Breast epithelium (tissue), 3 donors: ENCODE data around the gene PHRF1.

Source experiments
- CTCF ChIP-seq, 3 donors: fragments of 450-650 bp; IDR thresholded peaks; one replicate each; pipeline ENCODE4 v1.5.1; 2016 to 2017; ENCODE audit warnings: antibody characterized with exemption in 3 of 3, mild to moderate bottlenecking in 3 of 3, moderate library complexity in 3 of 3
- POLR2AphosphoS5 ChIP-seq, 3 donors: sonication (generic); formaldehyde crosslinking; IDR thresholded peaks; one replicate each; pipeline ENCODE4 v1.6.1; 2017; ENCODE audit warnings: antibody characterized with exemption in 3 of 3

DNA sequence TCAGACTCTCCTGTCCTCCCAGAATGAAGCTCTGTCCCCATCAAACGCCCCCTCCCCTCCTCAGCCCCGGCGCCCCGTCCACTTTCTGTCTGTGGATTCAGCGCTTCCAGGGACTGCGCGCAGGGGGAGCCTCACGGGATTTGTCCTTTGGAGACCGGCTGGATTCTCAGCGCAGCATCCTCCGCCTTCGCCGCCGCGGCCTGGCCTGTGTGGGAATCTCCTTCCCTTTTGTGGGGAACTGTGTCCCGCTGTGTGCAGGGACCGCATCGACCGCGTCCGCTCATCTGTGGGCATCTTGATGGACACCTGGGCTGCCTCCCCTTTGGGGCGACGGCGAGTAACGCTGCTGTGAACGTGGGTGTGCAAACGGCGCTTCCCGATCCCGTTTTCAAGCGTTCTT, 51.8 kb downstream of the PHRF1 start:
- TF ChIP-seq CTCF (IDR thresholded peaks at IDR 0.05) (no peak), POLR2AphosphoS5 (IDR thresholded peaks at IDR 0.05) (no peak)
